Neural cell (in vitro differentiated cells): ENCODE results near the gene TYSND1. TPM values are rescaled to one million over a fixed set of nuclear protein-coding genes. Genes with fewer than 3 reads are reported as not detected.

Experiments
- H2AFZ ChIP-seq: fragments of 200-600, 300-800 bp; sonication (generic), shearing (Covaris generic); 2 replicates; pipeline ENCODE4 v1.6.0; 2014; ENCODE audit warnings: low read depth, mild to moderate bottlenecking, antibody characterized with exemption, low read length, moderate library complexity
- H3F3A ChIP-seq: fragments of 200-600 bp; shearing (Covaris generic); 2 replicates; pipeline ENCODE4 v1.6.1; 2016; ENCODE audit warnings: mild to moderate bottlenecking, moderate library complexity, mixed read lengths, antibody characterized with exemption, low read length; ENCODE audit not compliant: insufficient read depth, poor library complexity, severe bottlenecking
- H3K27ac ChIP-seq: fragments of 200-600, 300-800 bp; sonication (generic), shearing (Covaris generic); 2 replicates; pipeline ENCODE4 v1.5.1; 2014; ENCODE audit warnings: mild to moderate bottlenecking, low read length, moderate library complexity
- H3K27me3 ChIP-seq: fragments of 300-800, 200-600 bp; sonication (generic), shearing (Covaris generic); 2 replicates; pipeline ENCODE4 v1.6.0; 2014; ENCODE audit warnings: mild to moderate bottlenecking, low read depth, low read length, moderate library complexity; ENCODE audit not compliant: insufficient read depth
- H3K36me3 ChIP-seq: fragments of 300-800, 200-600 bp; sonication (generic), shearing (Covaris generic); 2 replicates; pipeline ENCODE4 v1.5.1; 2014; ENCODE audit warnings: mild to moderate bottlenecking, antibody characterized with exemption, low read length, moderate library complexity; ENCODE audit not compliant: insufficient read depth
- H3K4me2 ChIP-seq: fragments of 300-800, 200-600 bp; sonication (generic), shearing (Covaris generic); 2 replicates; pipeline ENCODE4 v1.6.0; 2014; ENCODE audit warnings: mild to moderate bottlenecking, low read length
- H3K4me3 ChIP-seq: fragments of 300-800, 200-600 bp; sonication (generic), shearing (Covaris generic); 2 replicates; pipeline ENCODE4 v1.5.1; 2014; ENCODE audit warnings: mild to moderate bottlenecking, low read length, moderate library complexity
- H3K79me2 ChIP-seq: fragments of 200-600 bp; shearing (Covaris generic); replicated peaks from 2 replicates; pipeline ENCODE4 v1.6.0; 2014; ENCODE audit warnings: mild to moderate bottlenecking, low read length, moderate library complexity; ENCODE audit not compliant: insufficient read depth
- H3K9ac ChIP-seq: fragments of 300-800, 200-600 bp; sonication (generic), shearing (Covaris generic); 2 replicates; pipeline ENCODE4 v1.6.1; 2016; ENCODE audit warnings: mild to moderate bottlenecking, low read length, mixed read lengths
- H3K9me2 ChIP-seq: fragments of 200-600 bp; shearing (Covaris generic); 2 replicates; pipeline ENCODE4 v1.6.1; 2016; ENCODE audit warnings: mild to moderate bottlenecking, low read length, mixed read lengths; ENCODE audit not compliant: insufficient read depth
- H3K9me3 ChIP-seq: fragments of 200-600, 300-800 bp; sonication (generic), shearing (Covaris generic); 2 replicates; pipeline ENCODE4 v1.6.1; 2016; ENCODE audit warnings: mild to moderate bottlenecking, mixed run types, low read length, moderate library complexity, mixed read lengths
- H4K20me1 ChIP-seq: fragments of 200-600 bp; shearing (Covaris generic); 2 replicates; pipeline ENCODE4 v1.6.1; 2016; ENCODE audit warnings: mild to moderate bottlenecking, mixed run types; ENCODE audit not compliant: insufficient read depth
- CTCF ChIP-seq: fragments of 450-650 bp; IDR thresholded peaks from 2 replicates; pipeline ENCODE4 v1.5.1; 2014; ENCODE audit warnings: antibody characterized with exemption, mild to moderate bottlenecking, moderate library complexity; ENCODE audit not compliant: poor library complexity, severe bottlenecking
- EP300 ChIP-seq: fragments of 450-650 bp; conservative IDR thresholded peaks from 2 replicates; pipeline ENCODE4 v1.6.1; 2014; ENCODE audit warnings: antibody characterized with exemption, mild to moderate bottlenecking, moderate library complexity; ENCODE audit not compliant: poor library complexity, severe bottlenecking
- EZH2 ChIP-seq: fragments of 200-600, 300-800 bp; shearing (Covaris generic), sonication (generic); IDR thresholded peaks from 2 replicates; pipeline ENCODE4 v1.6.1; 2014; ENCODE audit warnings: antibody characterized with exemption, low read length, borderline replicate concordance, mild to moderate bottlenecking; ENCODE audit not compliant: insufficient read depth, poor library complexity, severe bottlenecking
- MXI1 ChIP-seq: fragments of 450-650 bp; conservative IDR thresholded peaks from 2 replicates; pipeline ENCODE4 v1.6.1; 2014; ENCODE audit warnings: antibody characterized with exemption, mild to moderate bottlenecking; ENCODE audit not compliant: poor library complexity, severe bottlenecking
- POLR2AphosphoS5 ChIP-seq: IDR thresholded peaks from 2 replicates; pipeline ENCODE4 v1.6.1; 2012
- RAD21 ChIP-seq: fragments of 450-650 bp; conservative IDR thresholded peaks from 2 replicates; pipeline ENCODE4 v1.6.1; 2014; ENCODE audit warnings: antibody characterized with exemption, mild to moderate bottlenecking, moderate library complexity
- REST ChIP-seq: IDR thresholded peaks from 2 replicates; pipeline ENCODE4 v1.6.1; 2012; ENCODE audit warnings: borderline replicate concordance
- SMC3 ChIP-seq: fragments of 450-650 bp; conservative IDR thresholded peaks from 2 replicates; pipeline ENCODE4 v1.6.1; 2014; ENCODE audit warnings: antibody characterized with exemption, mild to moderate bottlenecking, moderate library complexity; ENCODE audit not compliant: poor library complexity
- polyA plus RNA-seq: library from polyadenylated mRNA; depleted of rRNA; stranded (reverse); fragments of >200 nt; gene quantifications from 2 replicates; pipeline ENCODE4 v1.2.3, GENCODE V29; 2014

Gene TYSND1
- polyA plus RNA-seq, 1 donor from 2014 or later = 10.3 TPM

- Histone ChIP-seq H3K9me3 (no peaks in the 10 kb centered on the region), H3F3A (no peaks in the 10 kb centered on the region), H3K27ac (no peak overlapping the region), H3K9ac (no peak overlapping the region), H4K20me1 (no peaks in the 10 kb centered on the region), H3K4me2 (no peak overlapping the region), H2AFZ (no peak overlapping the region), H3K9me2 (no peaks in the 10 kb centered on the region), H3K4me3 (no peak overlapping the region), H3K27me3 (no peaks in the 10 kb centered on the region), H3K36me3 (peaks cover 18% of the 10 kb centered on the region), H3K79me2 (no peaks in the 10 kb centered on the region)
- TF ChIP-seq EP300 (no peak), RAD21 (no peak), MXI1 (no peak)
Measured at GRCh38 chr10:70096705-70097420, 49.6 kb downstream of the TYSND1 start.

- no peak for TF ChIP-seq RAD21
- no peak for TF ChIP-seq POLR2AphosphoS5
- TF ChIP-seq SMC3 = no peak
- TF ChIP-seq REST = no peak
- no peak for TF ChIP-seq EZH2
- TF ChIP-seq CTCF = no peak
- Histone ChIP-seq H3F3A (no peaks in the 10 kb centered on the region), H3K9ac (no peak overlapping the region), H3K4me3 (no peak overlapping the region), H3K27ac (no peak overlapping the region), H3K9me3 (no peaks in the 10 kb centered on the region), H3K9me2 (no peaks in the 10 kb centered on the region), H3K27me3 (no peaks in the 10 kb centered on the region), H2AFZ (no peak overlapping the region), H4K20me1 (no peaks in the 10 kb centered on the region), H3K4me2 (no peak overlapping the region), H3K36me3 (peaks cover 18% of the 10 kb centered on the region), H3K79me2 (no peaks in the 10 kb centered on the region)
Measured at GRCh38 chr10:70096016-70096704, 50.3 kb downstream of the TYSND1 start.
